Stimulated activated CD4-positive, alpha-beta T cell treated with anti-CD3 and anti-CD28 coated beads, Interleukin-1b, Interleukin-23, amount 100 ng/mL, for 1 hour (primary cell): ENCODE results near the gene KCNA5.

Source experiments
- DNase-seq, 2 donors: peaks; one replicate each; pipeline ENCODE4 v3.0.0-alpha.2; 2020; ENCODE audit warnings: low read depth in 2 of 2

Gene KCNA5

GRCh38 chr12:5064913-5065490 is 21.3 kb downstream of the KCNA5 start:
- no peak for DNase-seq

GRCh38 chr12:5066251-5066650 is 22.6 kb downstream of the KCNA5 start:
- DNase-seq, result no peak

- no peak for DNase-seq
Measured at GRCh38 chr12:5068126-5068525, 24.4 kb downstream of the KCNA5 start.

DNA sequence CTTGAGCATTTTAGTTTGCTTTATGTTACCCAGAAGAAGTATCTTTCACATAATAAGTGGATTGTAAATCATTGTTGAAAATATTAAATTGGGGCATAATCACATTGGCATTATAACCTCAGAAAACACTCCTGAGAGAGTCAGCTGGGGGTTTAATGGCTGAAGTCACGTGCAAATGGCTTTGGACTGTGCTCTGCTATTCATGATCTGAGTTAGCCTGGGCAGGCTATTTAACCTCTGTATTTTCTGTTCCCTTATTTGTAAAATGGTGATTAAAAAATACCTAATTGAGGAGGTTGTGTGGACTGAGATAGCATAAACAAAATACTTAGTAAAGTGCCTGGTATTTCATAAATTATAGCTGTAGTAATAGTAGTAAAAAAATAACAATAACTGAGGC is 24.9 kb downstream of the KCNA5 start:
- no peak for DNase-seq

- no peak for DNase-seq
Measured at GRCh38 chr12:5070090-5070489, 26.4 kb downstream of the KCNA5 start.

DNA sequence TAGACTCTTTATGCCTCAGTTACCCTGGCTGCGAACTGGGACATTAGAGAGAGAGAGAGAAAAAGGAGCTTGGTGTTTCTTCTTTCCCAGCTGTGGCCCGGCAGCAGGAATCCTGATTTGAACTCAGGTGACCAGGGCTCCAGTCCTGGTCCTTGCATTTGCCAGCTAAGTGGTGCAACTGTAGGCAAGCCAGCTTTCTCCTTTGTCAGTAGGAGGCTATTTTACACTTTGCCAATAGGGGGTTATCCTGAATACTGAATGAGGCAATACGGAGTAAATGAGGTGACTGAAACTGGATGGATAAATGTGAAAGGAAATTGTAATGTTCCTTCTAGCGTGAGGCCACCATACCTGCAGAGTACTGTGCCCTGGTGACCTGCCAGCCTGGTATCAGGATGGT is 27.8 kb downstream of the KCNA5 start:
- no peak for DNase-seq

GRCh38 chr12:5072311-5072710 is 28.6 kb downstream of the KCNA5 start:
- no peak for DNase-seq

DNA sequence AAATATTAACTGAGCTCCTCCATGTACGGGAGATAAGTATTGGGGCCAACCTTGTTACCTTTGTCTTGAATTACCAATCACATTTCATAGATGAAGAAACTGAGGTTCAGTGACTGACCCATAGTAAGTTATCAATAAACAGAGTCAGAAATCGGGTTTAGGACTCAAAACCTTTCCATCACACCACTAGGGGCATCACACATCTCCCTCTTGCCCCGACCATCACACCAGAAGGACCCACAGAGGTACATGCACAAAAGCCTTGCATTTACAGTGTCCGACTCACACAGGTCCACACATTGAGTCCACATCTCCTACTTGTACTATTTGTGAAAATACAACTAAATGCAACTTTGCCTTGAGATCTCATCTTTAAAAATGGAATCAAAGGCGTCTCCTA is 29.4 kb downstream of the KCNA5 start:
- no peak for DNase-seq

- DNase-seq, result no peak
Measured at GRCh38 chr12:5073853-5074252, 30.2 kb downstream of the KCNA5 start.

DNA sequence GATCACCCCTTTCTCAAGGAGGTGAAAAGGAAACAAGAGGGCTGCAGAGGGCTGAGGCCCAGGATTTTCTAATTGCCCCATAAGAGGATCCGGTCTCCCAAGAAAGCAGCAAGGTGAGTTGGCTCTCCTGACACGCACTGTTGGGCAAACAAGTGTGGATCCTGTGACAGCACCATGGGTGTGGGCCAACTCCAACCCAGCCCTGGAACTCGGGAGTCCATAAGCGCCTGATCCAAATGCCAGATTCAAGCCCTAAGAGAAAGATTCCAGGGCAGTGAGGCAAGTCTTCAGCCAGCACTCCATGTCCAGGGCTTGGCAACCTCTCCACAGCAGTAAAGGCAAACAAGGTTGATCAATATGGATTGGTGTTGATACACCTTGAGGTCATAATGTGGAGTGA is 33.1 kb downstream of the KCNA5 start:
- DNase-seq, result no peak

GRCh38 chr12:5078423-5078822 is 34.7 kb downstream of the KCNA5 start:
- DNase-seq, result no peak

DNA sequence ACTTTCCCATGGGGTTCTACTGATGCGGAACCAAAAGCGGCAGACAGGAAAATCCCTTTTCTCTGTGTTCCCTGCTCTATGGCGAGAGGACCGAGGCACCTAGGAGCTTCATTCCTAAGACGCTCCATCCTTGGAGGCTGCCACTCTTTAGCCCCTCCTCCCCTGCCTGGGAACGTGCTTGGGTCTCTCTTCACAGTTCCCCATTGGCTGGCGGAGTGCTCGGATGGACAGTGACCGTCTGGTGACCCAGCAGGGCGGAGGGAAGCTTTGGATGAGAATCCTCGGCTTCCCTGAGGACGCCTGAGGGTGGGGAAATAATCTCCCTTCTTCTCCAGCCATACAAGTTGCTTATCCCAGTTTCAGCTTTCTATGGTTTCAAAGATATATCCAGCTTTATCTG is 37.3 kb downstream of the KCNA5 start:
- no peak for DNase-seq

DNA sequence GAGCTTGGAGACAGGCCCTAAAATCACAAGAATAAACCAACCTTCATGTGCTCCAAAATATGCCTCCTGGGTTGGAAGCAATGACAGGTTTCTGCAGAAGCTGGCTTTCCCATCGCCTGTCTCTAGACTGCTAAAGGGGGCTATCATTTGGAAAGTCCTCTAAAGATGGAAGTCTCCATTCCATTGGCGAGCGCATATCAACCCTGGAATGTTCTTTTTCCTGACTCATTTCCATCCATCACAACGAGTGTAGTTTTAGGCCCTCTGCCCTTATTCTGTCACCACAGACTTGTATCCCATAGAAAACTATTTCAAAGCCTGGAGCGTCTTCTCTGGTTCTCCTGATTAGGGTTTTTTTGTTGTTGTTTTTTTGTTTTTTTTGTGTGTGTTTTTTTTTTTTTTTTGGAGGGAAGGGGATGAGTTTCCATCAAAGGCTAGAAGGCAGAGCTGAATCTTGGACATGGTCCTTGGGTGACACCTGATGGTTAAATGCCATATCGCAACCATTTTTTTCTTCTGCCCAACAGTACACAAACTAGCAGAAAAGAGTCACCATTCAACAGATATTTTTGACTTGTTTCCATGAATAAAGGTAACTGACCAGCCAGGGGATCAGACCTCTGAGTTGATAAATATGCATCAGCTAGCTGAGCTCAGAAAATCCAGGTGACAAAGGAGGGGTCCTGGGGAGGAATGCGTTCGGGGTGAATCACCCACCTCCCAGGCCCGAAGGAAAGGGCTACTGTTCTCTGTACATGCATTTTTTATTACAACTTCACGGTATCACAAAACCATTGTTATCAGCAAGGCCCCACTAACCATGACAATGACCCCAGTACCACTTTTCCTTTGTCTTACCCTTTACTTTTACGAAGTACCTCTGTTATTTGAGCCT is 40.5 kb downstream of the KCNA5 start:
- no peak for DNase-seq

DNA sequence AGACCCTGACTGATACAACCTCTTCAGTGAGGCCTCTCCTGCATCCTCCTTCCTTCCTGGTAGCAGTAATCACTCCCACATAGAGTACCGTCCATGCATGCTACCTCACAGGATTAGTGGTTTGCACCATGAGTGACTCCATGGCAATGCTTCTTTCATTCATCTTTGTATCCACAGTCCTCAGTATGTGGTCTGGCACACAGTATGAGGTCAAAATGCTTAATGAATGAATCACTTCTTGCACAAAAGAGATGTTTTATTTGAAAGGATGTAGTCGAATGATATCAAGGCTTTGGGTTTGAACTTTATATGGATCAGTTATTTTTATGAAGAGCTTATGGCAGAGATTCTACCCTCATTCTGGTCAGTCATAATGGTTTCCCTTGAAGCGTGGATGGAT is 42.2 kb downstream of the KCNA5 start:
- no peak for DNase-seq

- DNase-seq, result no peak
Measured at GRCh38 chr12:5087831-5088554, 44.3 kb downstream of the KCNA5 start.

GRCh38 chr12:5088586-5089264 is 45.0 kb downstream of the KCNA5 start:
- DNase-seq, result no peak

GRCh38 chr12:5094551-5094950 is 50.9 kb downstream of the KCNA5 start:
- no peak for DNase-seq

DNA sequence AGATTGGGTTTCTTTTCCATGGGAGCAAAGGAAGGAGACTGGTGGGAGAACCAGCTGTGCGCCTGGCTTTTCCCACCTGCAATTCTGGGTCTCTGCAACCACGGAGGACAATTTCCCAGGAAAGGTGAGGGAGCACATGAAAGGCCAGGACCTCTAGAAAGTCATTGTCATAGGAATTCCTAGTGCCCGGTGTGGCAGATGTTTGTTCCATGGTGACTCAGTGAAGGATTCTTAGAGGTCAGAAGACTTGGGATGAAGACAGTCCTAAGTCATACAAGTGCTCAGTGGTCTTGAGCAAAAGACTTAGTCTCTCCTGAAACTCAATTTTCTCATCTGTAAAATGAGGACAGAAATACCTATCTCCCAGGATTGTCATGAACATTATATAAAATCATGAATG is 51.3 kb downstream of the KCNA5 start:
- DNase-seq, result no peak
